ENCODE results near the gene ZFYVE21.

DNA sequence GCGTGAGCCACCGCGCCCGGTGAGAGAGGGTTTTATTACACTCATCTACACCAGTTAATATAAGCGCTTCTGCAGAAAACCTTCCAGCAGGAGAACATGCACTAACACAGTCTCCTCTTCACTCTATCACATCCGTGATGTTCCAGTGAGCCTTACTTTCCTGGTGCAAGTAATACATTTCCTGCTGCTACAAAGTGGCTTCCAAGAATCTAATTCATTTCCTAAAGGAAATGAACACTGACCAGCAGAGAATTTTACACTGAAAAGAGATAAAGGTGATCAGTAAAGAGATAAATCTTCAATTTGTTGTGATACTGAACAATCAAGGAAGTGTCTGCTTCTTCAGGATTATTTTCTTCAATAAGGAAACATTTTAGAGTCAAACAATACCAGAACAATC is 39.5 kb downstream of the ZFYVE21 start:
- TF ChIP-seq, protein P1, sequence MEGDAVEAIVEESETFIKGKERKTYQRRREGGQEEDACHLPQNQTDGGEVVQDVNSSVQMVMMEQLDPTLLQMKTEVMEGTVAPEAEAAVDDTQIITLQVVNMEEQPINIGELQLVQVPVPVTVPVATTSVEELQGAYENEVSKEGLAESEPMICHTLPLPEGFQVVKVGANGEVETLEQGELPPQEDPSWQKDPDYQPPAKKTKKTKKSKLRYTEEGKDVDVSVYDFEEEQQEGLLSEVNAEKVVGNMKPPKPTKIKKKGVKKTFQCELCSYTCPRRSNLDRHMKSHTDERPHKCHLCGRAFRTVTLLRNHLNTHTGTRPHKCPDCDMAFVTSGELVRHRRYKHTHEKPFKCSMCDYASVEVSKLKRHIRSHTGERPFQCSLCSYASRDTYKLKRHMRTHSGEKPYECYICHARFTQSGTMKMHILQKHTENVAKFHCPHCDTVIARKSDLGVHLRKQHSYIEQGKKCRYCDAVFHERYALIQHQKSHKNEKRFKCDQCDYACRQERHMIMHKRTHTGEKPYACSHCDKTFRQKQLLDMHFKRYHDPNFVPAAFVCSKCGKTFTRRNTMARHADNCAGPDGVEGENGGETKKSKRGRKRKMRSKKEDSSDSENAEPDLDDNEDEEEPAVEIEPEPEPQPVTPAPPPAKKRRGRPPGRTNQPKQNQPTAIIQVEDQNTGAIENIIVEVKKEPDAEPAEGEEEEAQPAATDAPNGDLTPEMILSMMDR (IDR thresholded peaks at IDR 0.05): no peak
- TF ChIP-seq PHF8 (IDR thresholded peaks at IDR 0.05; ENCODE audit: borderline replicate concordance, low read depth) (no peak), RNF2 (IDR thresholded peaks at IDR 0.05; ENCODE audit: borderline replicate concordance, low read depth) (no peak), CHD4 (IDR thresholded peaks at IDR 0.05; ENCODE audit: borderline replicate concordance) (no peak), NR3C1 (IDR thresholded peaks at IDR 0.05) (no peak), KDM1A (IDR thresholded peaks at IDR 0.05; ENCODE audit: low read depth) (no peak), SMC3 (IDR thresholded peaks at IDR 0.05) (no peak), REST (IDR thresholded peaks at IDR 0.05) (no peak), RARB (CRISPR knock-in tag; IDR thresholded peaks at IDR 0.05) (no peak), RAD21 (conservative IDR thresholded peaks at IDR 0.05 in 1 of 2, IDR thresholded peaks at IDR 0.05 in 1 of 2) (no peak), EP300 (IDR thresholded peaks at IDR 0.05) (no peak), SREBF2 (IDR thresholded peaks at IDR 0.05) (no peak)
- TF ChIP-seq, protein P2, sequence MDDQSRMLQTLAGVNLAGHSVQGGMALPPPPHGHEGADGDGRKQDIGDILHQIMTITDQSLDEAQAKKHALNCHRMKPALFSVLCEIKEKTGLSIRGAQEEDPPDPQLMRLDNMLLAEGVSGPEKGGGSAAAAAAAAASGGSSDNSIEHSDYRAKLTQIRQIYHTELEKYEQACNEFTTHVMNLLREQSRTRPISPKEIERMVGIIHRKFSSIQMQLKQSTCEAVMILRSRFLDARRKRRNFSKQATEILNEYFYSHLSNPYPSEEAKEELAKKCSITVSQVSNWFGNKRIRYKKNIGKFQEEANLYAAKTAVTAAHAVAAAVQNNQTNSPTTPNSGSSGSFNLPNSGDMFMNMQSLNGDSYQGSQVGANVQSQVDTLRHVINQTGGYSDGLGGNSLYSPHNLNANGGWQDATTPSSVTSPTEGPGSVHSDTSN (IDR thresholded peaks at IDR 0.05): no peak
- TF ChIP-seq, protein P3, sequence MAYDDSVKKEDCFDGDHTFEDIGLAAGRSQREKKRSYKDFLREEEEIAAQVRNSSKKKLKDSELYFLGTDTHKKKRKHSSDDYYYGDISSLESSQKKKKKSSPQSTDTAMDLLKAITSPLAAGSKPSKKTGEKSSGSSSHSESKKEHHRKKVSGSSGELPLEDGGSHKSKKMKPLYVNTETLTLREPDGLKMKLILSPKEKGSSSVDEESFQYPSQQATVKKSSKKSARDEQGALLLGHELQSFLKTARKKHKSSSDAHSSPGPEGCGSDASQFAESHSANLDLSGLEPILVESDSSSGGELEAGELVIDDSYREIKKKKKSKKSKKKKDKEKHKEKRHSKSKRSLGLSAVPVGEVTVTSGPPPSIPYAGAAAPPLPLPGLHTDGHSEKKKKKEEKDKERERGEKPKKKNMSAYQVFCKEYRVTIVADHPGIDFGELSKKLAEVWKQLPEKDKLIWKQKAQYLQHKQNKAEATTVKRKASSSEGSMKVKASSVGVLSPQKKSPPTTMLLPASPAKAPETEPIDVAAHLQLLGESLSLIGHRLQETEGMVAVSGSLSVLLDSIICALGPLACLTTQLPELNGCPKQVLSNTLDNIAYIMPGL (CRISPR knock-in tag; IDR thresholded peaks at IDR 0.05; ENCODE audit: borderline replicate concordance): no peak

All from A549 (cell line).